OCI-LY1 (cell line): ENCODE data around the gene SHROOM2.
"Not testable (repeated sequence)": the region's sequence is repeated elsewhere in the genome, so short reads cannot be mapped to it uniquely, and the experiment has no call there.

Source experiments
- H2AFZ ChIP-seq: fragments of 200-600 bp; sonication (generic), shearing (Covaris generic); 2 replicates; pipeline ENCODE4 v1.6.0; 2014; ENCODE audit warnings: antibody characterized with exemption, mild to moderate bottlenecking, low read length
- H3F3A ChIP-seq: fragments of 200-600 bp; sonication (generic), shearing (Covaris generic); 2 replicates; pipeline ENCODE4 v1.6.0; 2014; ENCODE audit warnings: mild to moderate bottlenecking, antibody characterized with exemption, low read length, moderate library complexity; ENCODE audit not compliant: insufficient read depth
- H3K27ac ChIP-seq: fragments of 200-600 bp; sonication (generic); 2 replicates; pipeline ENCODE4 v1.5.1; 2014; ENCODE audit warnings: low read length, mixed run types, mild to moderate bottlenecking, low read depth; ENCODE audit not compliant: poor library complexity, severe bottlenecking
- H3K27me3 ChIP-seq: fragments of 200-600 bp; sonication (generic); 2 replicates; pipeline ENCODE4 v1.6.0; 2014; ENCODE audit warnings: antibody characterized with exemption, mild to moderate bottlenecking, low read length, moderate library complexity; ENCODE audit not compliant: insufficient read depth
- H3K36me3 ChIP-seq: fragments of 200-600 bp; sonication (generic); 2 replicates; pipeline ENCODE4 v1.6.1; 2014; ENCODE audit warnings: mild to moderate bottlenecking, antibody characterized with exemption, low read length, moderate library complexity, mixed read lengths; ENCODE audit not compliant: insufficient read depth
- H3K4me1 ChIP-seq: fragments of 200-600 bp; sonication (generic); 2 replicates; pipeline ENCODE4 v1.5.1; 2014; ENCODE audit warnings: mild to moderate bottlenecking, low read length, moderate library complexity; ENCODE audit not compliant: insufficient read depth, severe bottlenecking
- H3K4me2 ChIP-seq: fragments of 200-600 bp; sonication (generic), shearing (Covaris generic); 2 replicates; pipeline ENCODE4 v1.6.1; 2014; ENCODE audit warnings: low read length
- H3K4me3 ChIP-seq: fragments of 200-600 bp; sonication (generic); 2 replicates; pipeline ENCODE4 v1.5.1; 2014; ENCODE audit warnings: low read length, low read depth, mild to moderate bottlenecking, mixed read lengths; ENCODE audit not compliant: poor library complexity, severe bottlenecking
- H3K79me2 ChIP-seq: fragments of 200-600 bp; shearing (Covaris generic); 2 replicates; pipeline ENCODE4 v1.6.1; 2016; ENCODE audit warnings: mixed run types, low read length, mixed read lengths; ENCODE audit not compliant: insufficient read depth
- H3K9ac ChIP-seq: fragments of 200-600 bp; sonication (generic), shearing (Covaris generic); 2 replicates; pipeline ENCODE4 v1.6.1; 2014; ENCODE audit warnings: mild to moderate bottlenecking, low read length, mixed read lengths
- H3K9me2 ChIP-seq: fragments of 200-600 bp; sonication (generic), shearing (Covaris generic); 2 replicates; pipeline ENCODE4 v1.6.1; 2014; ENCODE audit warnings: low read depth, mild to moderate bottlenecking, low read length, mixed read lengths
- H3K9me3 ChIP-seq: fragments of 200-600 bp; shearing (Covaris generic); 2 replicates; pipeline ENCODE4 v1.6.1; 2014; ENCODE audit warnings: low read length, mixed read lengths
- H4K20me1 ChIP-seq: fragments of 200-600 bp; sonication (generic), shearing (Covaris generic); 2 replicates; pipeline ENCODE4 v1.6.0; 2016; ENCODE audit warnings: mild to moderate bottlenecking, low read length; ENCODE audit not compliant: insufficient read depth
- EZH2 ChIP-seq: fragments of 200-600 bp; sonication (generic), shearing (Covaris generic); IDR thresholded peaks from 2 replicates; pipeline ENCODE4 v1.8.0; 2017; ENCODE audit warnings: borderline replicate concordance, mixed run types, mild to moderate bottlenecking, antibody characterized with exemption, low read length, moderate library complexity, mixed read lengths
- TF ChIP-seq, protein P1 (sequence below): fragments of 200-600 bp; sonication (generic), shearing (Covaris generic); IDR thresholded peaks from 2 replicates; pipeline ENCODE4 v1.5.1; 2017; ENCODE audit warnings: mild to moderate bottlenecking, antibody characterized with exemption, low read length, moderate library complexity, mixed read lengths

SHROOM2 gene

DNA sequence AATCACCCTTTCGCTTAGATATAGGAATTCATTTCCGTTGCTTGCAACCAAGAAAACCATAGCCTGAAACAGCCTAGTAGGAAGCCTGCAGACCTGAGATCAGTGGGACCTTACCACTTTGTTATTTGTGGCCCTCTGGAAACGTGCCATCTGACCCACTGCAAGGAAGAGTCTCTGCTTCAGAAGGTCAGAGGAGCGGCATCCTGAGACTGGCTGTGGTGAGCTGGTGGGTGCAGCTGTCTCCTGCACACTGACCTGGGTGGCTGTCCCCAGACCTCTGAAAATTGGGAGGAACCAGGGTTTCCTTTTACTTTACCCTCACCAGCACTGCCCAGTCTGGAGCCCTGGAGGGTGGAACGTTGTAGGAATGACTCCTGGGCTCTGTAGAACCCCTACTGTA lies 18.2 kb downstream of the SHROOM2 start:
- H3K4me3 ChIP-seq: no peak overlapping the region
- no peaks in the 10 kb centered on the region for H4K20me1 ChIP-seq
- H3K36me3 ChIP-seq: no peaks in the 10 kb centered on the region
- H3K79me2 ChIP-seq: no peaks in the 10 kb centered on the region
- no peak overlapping the region for H3K9ac ChIP-seq
- no peaks in the 10 kb centered on the region for H3K4me1 ChIP-seq
- no peaks in the 10 kb centered on the region for H3K27me3 ChIP-seq
- H3K4me2 ChIP-seq: no peak overlapping the region
- H3F3A ChIP-seq: no peaks in the 10 kb centered on the region
- TF ChIP-seq, protein P1, sequence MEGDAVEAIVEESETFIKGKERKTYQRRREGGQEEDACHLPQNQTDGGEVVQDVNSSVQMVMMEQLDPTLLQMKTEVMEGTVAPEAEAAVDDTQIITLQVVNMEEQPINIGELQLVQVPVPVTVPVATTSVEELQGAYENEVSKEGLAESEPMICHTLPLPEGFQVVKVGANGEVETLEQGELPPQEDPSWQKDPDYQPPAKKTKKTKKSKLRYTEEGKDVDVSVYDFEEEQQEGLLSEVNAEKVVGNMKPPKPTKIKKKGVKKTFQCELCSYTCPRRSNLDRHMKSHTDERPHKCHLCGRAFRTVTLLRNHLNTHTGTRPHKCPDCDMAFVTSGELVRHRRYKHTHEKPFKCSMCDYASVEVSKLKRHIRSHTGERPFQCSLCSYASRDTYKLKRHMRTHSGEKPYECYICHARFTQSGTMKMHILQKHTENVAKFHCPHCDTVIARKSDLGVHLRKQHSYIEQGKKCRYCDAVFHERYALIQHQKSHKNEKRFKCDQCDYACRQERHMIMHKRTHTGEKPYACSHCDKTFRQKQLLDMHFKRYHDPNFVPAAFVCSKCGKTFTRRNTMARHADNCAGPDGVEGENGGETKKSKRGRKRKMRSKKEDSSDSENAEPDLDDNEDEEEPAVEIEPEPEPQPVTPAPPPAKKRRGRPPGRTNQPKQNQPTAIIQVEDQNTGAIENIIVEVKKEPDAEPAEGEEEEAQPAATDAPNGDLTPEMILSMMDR: no peak
- TF ChIP-seq EZH2: no peak
- H3K27ac ChIP-seq: no peak overlapping the region
- H3K9me2 ChIP-seq: no peaks in the 10 kb centered on the region
- no peaks in the 10 kb centered on the region for H3K9me3 ChIP-seq
- H2AFZ ChIP-seq: no peak overlapping the region

DNA sequence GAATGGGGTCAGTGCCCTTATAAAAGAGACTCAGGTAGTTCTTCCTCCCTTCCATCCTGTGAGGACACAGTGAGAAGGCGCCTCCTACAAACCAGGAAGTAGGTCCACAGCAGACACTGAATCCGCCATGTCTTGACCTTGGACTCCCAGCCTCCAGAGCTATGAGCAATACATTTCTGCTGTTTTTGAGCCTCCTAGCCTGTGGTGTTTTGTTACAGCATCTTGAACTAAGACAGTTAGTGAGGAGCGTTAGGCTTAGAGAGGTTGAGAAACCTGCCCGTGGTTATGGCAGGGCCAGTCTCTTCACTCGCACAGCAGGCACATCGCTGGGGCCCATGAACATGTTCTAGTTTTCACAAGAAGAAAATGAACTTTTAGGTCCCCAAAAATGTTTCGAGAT lies 19.7 kb downstream of the SHROOM2 start:
- Histone ChIP-seq H3K4me3 (no peak overlapping the region), H3F3A (no peaks in the 10 kb centered on the region), H3K4me1 (no peaks in the 10 kb centered on the region), H3K9me3 (no peaks in the 10 kb centered on the region), H3K36me3 (no peaks in the 10 kb centered on the region), H3K9ac (no peak overlapping the region), H3K9me2 (no peaks in the 10 kb centered on the region), H3K27me3 (no peaks in the 10 kb centered on the region), H2AFZ (no peak overlapping the region), H3K4me2 (no peak overlapping the region), H4K20me1 (no peaks in the 10 kb centered on the region), H3K79me2 (no peaks in the 10 kb centered on the region), H3K27ac (no peak overlapping the region)
- TF ChIP-seq, protein P1: no peak
- no peak for TF ChIP-seq EZH2

DNA sequence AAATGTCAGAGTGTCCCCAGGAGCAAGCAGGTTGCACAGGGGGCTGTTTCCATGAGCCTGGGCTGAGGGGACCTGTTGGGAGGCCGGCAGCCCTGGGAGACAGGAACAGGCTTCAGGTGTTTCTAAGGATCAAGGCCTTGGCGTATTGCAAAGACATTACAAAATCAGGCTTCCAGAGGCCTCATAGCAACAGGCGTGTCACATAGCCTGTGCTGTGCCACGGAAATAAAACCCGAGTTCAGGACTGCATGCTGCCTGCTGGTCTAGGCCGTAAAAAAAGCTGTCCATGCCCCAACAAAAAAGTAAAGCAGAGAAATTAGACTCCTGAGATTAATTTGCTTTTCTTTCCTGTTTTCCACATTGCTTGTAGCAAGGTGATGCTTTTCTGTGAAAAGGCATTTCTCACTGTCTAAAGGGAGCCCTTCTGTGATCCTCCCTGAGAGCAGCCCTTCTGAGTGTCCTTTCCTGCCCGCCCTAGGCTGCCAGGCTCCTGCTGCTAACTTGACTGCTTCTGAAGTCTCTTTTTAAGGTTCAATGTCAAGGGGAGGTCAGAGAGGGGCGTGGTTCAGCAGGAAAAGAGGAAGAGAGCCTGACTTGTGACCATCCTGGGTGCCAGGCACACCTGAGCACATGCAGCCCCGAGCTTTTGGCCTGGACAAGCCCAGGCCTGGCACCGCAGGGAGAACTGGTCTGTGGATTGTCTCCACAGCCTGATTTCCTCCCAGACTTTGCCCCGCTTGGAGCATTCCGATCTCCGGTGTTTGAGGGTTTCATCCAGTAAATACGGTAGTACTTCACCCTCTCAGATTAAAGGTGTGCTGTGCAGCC lies 21.3 kb downstream of the SHROOM2 start:
- Histone ChIP-seq H3K9me2 (no peaks in the 10 kb centered on the region), H3K4me1 (no peaks in the 10 kb centered on the region), H2AFZ (no peak overlapping the region), H3K36me3 (no peaks in the 10 kb centered on the region), H3K9me3 (no peaks in the 10 kb centered on the region), H3K79me2 (no peaks in the 10 kb centered on the region), H3K4me2 (no peak overlapping the region), H3K4me3 (no peak overlapping the region), H4K20me1 (no peaks in the 10 kb centered on the region), H3K9ac (no peak overlapping the region), H3K27me3 (no peaks in the 10 kb centered on the region), H3K27ac (no peak overlapping the region), H3F3A (no peaks in the 10 kb centered on the region)
- no peak for TF ChIP-seq EZH2
- TF ChIP-seq, protein P1: no peak

DNA sequence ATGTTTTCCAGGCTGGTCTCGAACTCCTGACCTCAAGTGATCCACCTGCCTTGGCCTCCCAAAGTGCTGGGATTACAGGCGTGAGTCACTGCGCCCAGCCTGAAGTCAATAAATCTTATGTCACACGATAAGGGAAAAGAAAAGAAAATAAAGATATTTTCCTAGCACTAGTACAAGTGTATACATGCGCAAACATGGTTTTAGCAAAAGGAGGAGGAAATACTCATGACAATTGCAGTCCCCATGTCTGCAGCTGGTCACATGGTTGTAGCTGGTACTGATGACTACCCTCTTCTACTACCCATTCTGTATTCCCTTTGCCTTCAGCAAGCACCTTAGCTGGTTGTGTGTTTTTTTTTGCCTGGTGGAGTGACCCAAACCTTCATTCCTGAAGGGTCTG lies 23.6 kb downstream of the SHROOM2 start:
- not testable (repeated sequence) for H3F3A ChIP-seq, H2AFZ ChIP-seq, H3K9ac ChIP-seq, H3K4me3 ChIP-seq, H4K20me1 ChIP-seq, H3K9me3 ChIP-seq, H3K79me2 ChIP-seq, H3K36me3 ChIP-seq, H3K9me2 ChIP-seq, H3K27ac ChIP-seq, H3K4me1 ChIP-seq, H3K27me3 ChIP-seq, H3K4me2 ChIP-seq

DNA sequence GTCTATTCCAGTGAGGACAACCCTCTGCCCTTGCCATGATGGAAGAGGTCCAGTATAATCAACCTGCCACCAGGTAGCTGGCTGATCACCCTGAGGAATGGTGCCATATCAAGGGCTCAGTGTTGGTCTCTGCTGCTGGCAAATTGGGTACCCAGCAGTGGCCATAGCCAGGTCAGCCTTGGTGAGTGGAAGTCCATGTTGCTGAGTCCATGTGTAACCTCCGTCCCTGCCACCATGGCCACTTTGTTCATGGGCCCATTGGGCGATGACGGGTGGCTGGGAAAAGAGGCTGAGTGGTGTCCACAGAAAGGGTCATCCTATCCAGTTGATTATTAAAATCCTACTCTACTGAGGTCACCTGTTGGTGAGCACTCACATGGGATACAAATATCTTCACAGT lies 24.9 kb downstream of the SHROOM2 start:
- not testable (repeated sequence) for H3K79me2 ChIP-seq, H3K4me2 ChIP-seq, H3K36me3 ChIP-seq, H3F3A ChIP-seq, H3K9me2 ChIP-seq, H3K27me3 ChIP-seq, H3K4me1 ChIP-seq, H4K20me1 ChIP-seq, H2AFZ ChIP-seq, H3K27ac ChIP-seq, H3K9ac ChIP-seq, H3K4me3 ChIP-seq, H3K9me3 ChIP-seq
